Esophagus muscularis mucosa (tissue), 3 donors: Measurements from ENCODE around the gene SH3BP2.

Experiments
- CTCF ChIP-seq, 3 experiments: fragments of 200-600 bp in 2 of 3; fragments of 450-650 bp in 1 of 3; sonication (generic) in 2 of 3; IDR thresholded peaks; one replicate each; pipeline ENCODE4 v1.5.1; 2017 to 2019; ENCODE audit warnings: antibody characterized with exemption in 3 of 3, mild to moderate bottlenecking in 2 of 3, moderate library complexity in 1 of 3
- POLR2A ChIP-seq: fragments of 450-650 bp; IDR thresholded peaks from one replicate; pipeline ENCODE4 v1.6.1; 2017; ENCODE audit warnings: antibody characterized with exemption, moderate library complexity, mild to moderate bottlenecking, low read depth
- POLR2AphosphoS5 ChIP-seq, 2 donors: sonication (generic); formaldehyde crosslinking; IDR thresholded peaks; one replicate each; pipeline ENCODE4 v1.6.1; 2017; ENCODE audit warnings: antibody characterized with exemption in 2 of 2

GRCh38 chr4:2837110-2837903, 44.4 kb downstream of the SH3BP2 start:
- no peak for TF ChIP-seq POLR2AphosphoS5 (IDR thresholded peaks at IDR 0.05)
- TF ChIP-seq CTCF (IDR thresholded peaks at IDR 0.05), result no peak
- TF ChIP-seq POLR2A, result no peak
